Activated naive CD4-positive, alpha-beta T cell treated with anti-CD3 and anti-CD28 coated beads, Interleukin-2, amount 50 U/mL, for 24 hours (primary cell): ENCODE results near the gene SPX.

Experiments used
- H3K27ac Mint-ChIP-seq: one replicate; pipeline ENCODE4 v1.8.0; 2021; ENCODE audit warnings: mild to moderate bottlenecking, mixed read lengths
- H3K27me3 Mint-ChIP-seq: one replicate; pipeline ENCODE4 v1.8.0; 2021; ENCODE audit warnings: mixed read lengths
- H3K36me3 Mint-ChIP-seq: one replicate; pipeline ENCODE4 v1.8.0; 2021; ENCODE audit warnings: mixed read lengths
- H3K4me1 Mint-ChIP-seq: one replicate; pipeline ENCODE4 v1.8.0; 2021; ENCODE audit warnings: mixed read lengths
- H3K4me3 Mint-ChIP-seq: one replicate; pipeline ENCODE4 v1.8.0; 2021; ENCODE audit warnings: mild to moderate bottlenecking, mixed read lengths
- H3K9me3 Mint-ChIP-seq: one replicate; pipeline ENCODE4 v1.8.0; 2021; ENCODE audit warnings: mixed read lengths

SPX gene

GRCh38 chr12:21523148-21523547, 2.9 kb upstream of the SPX start:
- H3K9me3 Mint-ChIP-seq = peaks cover 9% of the 10 kb centered on the region
- H3K36me3 Mint-ChIP-seq = peaks cover 3% of the 10 kb centered on the region
- peaks cover 3% of the 10 kb centered on the region for H3K27me3 Mint-ChIP-seq
- H3K27ac Mint-ChIP-seq = no peak overlapping the region
- H3K4me3 Mint-ChIP-seq = no peak overlapping the region
- peaks cover 7% of the 10 kb centered on the region for H3K4me1 Mint-ChIP-seq

- H3K27me3 Mint-ChIP-seq = peaks cover 19% of the 10 kb centered on the region
- peaks cover 14% of the 10 kb centered on the region for H3K4me1 Mint-ChIP-seq
- H3K4me3 Mint-ChIP-seq = peak overlapping the region; percentile 84
- H3K9me3 Mint-ChIP-seq = peaks cover 9% of the 10 kb centered on the region
- peaks cover 2% of the 10 kb centered on the region for H3K36me3 Mint-ChIP-seq
- H3K27ac Mint-ChIP-seq = no peak overlapping the region
Measured at GRCh38 chr12:21526721-21527345, 737 bp downstream of the SPX start.

GRCh38 chr12:21527451-21528180, 1.5 kb downstream of the SPX start:
- peaks cover 19% of the 10 kb centered on the region for H3K27me3 Mint-ChIP-seq

DNA sequence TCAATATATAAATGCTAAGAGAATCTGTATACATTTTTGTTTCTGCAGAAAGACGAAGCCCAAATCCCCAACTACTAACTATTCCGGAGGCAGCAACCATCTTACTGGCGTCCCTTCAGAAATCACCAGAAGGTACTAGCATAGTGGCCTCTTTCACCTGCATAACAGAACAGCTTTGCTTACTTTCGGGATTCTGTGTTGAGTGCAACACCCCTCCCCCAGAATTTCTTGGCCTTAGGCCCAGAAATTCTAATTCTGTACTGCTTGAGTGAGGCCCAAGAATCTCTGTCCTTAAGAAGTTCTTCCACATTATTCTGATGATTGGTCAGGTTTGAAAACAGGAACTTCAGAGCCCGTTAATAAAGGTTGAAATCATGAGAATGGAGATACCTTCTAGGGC, 2.9 kb downstream of the SPX start:
- Mint-ChIP-seq H3K36me3 (peaks cover 2% of the 10 kb centered on the region), H3K27me3 (peaks cover 19% of the 10 kb centered on the region), H3K4me1 (peaks cover 14% of the 10 kb centered on the region), H3K9me3 (peaks cover 9% of the 10 kb centered on the region), H3K4me3 (peak overlapping the region; percentile 78), H3K27ac (no peak overlapping the region)

More at GRCh38 chr12:21527451-21528180, 1.5 kb downstream of the SPX start:
- Mint-ChIP-seq H3K4me1 (peaks cover 14% of the 10 kb centered on the region), H3K36me3 (peaks cover 2% of the 10 kb centered on the region), H3K9me3 (peaks cover 9% of the 10 kb centered on the region), H3K27ac (no peak overlapping the region), H3K4me3 (peak overlapping the region; percentile 82)

GRCh38 chr12:21529456-21529855, 3.4 kb downstream of the SPX start:
- H3K4me1 Mint-ChIP-seq = peaks cover 14% of the 10 kb centered on the region
- no peak overlapping the region for H3K4me3 Mint-ChIP-seq
- H3K27me3 Mint-ChIP-seq = peaks cover 19% of the 10 kb centered on the region
- H3K36me3 Mint-ChIP-seq = peaks cover 2% of the 10 kb centered on the region
- peaks cover 8% of the 10 kb centered on the region for H3K9me3 Mint-ChIP-seq
- no peak overlapping the region for H3K27ac Mint-ChIP-seq

DNA sequence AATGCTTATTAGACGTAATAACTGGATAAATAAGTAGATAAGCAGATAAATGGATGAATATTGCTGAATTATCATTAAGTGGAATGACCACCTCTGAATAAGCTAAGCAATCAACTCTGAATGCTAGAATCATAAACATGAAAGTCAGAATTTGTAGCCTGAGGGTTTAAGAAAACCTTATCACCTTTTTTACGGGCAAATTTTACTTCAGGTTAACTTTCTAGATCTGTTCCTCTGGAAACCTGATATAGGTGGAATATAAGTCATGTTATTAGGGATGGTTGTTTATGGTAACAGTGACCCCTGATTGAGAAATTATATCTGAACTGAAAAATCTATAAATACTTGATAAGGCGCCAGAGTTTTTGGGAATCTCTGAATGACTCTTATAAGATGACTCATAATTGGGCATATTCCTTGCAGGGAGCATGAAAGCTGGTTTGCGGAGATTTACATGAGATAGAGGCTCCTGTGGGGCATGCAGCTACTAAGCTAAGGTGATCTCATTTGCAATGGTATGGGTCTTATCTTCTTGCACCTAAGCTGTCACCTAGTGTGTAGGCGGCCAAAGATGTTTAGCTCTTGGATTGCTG, 12.1 kb downstream of the SPX start:
- Mint-ChIP-seq H3K27me3 (no peaks in the 10 kb centered on the region), H3K27ac (no peak overlapping the region), H3K9me3 (no peaks in the 10 kb centered on the region), H3K4me3 (no peak overlapping the region), H3K36me3 (no peaks in the 10 kb centered on the region), H3K4me1 (no peaks in the 10 kb centered on the region)

DNA sequence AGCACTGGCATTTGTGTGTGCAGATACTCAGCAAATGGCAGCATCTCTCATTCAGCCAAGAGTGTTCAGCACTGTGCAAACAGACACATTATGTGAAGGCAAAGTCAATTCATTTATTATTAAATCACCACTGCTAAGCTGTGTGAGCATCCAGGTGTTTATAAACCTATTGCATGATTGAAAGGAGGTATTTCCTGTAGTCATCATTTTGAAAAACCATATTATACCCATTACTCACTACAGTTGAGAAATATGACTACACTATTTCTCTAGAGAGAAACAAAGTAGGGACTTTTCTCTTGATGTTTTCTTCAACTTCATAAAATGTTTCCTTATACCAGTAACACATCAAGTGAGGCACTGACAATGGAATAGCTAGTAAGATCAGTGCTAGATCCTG, 13.7 kb downstream of the SPX start:
- no peak overlapping the region for H3K27ac Mint-ChIP-seq
- H3K9me3 Mint-ChIP-seq = no peaks in the 10 kb centered on the region
- no peaks in the 10 kb centered on the region for H3K27me3 Mint-ChIP-seq
- H3K4me3 Mint-ChIP-seq = no peak overlapping the region
- peaks cover 2% of the 10 kb centered on the region for H3K36me3 Mint-ChIP-seq
- no peaks in the 10 kb centered on the region for H3K4me1 Mint-ChIP-seq

GRCh38 chr12:21541773-21542172, 15.7 kb downstream of the SPX start:
- Mint-ChIP-seq H3K4me1 (no peaks in the 10 kb centered on the region), H3K9me3 (no peaks in the 10 kb centered on the region), H3K36me3 (peaks cover 2% of the 10 kb centered on the region)

DNA sequence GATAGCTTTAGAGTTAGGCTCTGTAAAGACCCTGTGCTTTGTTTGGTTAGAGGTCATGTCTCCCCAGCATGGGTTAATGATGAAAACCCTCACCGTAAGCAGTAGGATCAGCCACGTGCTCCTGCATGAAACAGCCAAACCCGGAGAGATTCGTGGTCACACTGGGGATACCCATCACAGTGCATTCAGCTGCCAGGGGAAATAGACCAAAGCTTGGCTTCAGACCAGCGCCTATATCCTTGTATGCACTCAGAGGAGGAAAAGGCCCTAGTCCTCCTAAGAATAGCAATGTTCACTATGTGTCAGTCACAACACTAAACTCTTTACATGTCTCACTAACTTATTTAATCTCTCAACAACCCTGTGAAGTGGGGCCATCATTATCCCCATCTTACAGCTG, 16.3 kb downstream of the SPX start:
- no peak overlapping the region for H3K27ac Mint-ChIP-seq
- peaks cover under 1% of the 10 kb centered on the region for H3K4me1 Mint-ChIP-seq
- no peaks in the 10 kb centered on the region for H3K27me3 Mint-ChIP-seq
- H3K4me3 Mint-ChIP-seq = no peak overlapping the region
- peaks cover 2% of the 10 kb centered on the region for H3K36me3 Mint-ChIP-seq
- H3K9me3 Mint-ChIP-seq = no peaks in the 10 kb centered on the region

More at GRCh38 chr12:21541773-21542172, 15.7 kb downstream of the SPX start:
- H3K27ac Mint-ChIP-seq = no peak overlapping the region
- H3K4me3 Mint-ChIP-seq = no peak overlapping the region
- no peaks in the 10 kb centered on the region for H3K27me3 Mint-ChIP-seq

DNA sequence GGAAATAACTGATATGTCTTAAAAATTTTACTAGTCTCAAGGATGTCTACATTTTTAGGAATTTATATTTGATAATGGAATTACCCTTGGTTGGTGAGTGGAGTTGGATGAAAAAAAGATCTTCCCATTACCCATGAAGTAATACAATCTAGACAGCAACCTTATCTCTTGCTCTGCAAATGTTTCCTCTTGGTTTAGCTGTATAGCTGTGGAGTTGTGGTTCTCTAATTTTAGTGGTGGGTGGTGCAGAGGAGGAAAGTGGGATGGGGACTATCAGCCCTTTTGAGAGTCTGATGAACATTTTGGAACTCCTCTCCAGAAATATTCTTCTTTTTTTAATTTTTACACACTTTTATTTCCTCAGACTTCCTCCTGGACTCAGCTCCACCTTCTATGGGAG, 17.1 kb downstream of the SPX start:
- Mint-ChIP-seq H3K27me3 (no peaks in the 10 kb centered on the region), H3K4me1 (peaks cover 4% of the 10 kb centered on the region), H3K36me3 (peaks cover 2% of the 10 kb centered on the region), H3K4me3 (no peak overlapping the region), H3K27ac (no peak overlapping the region), H3K9me3 (no peaks in the 10 kb centered on the region)

- peaks cover 2% of the 10 kb centered on the region for H3K36me3 Mint-ChIP-seq
- H3K27ac Mint-ChIP-seq = no peak overlapping the region
- H3K9me3 Mint-ChIP-seq = no peaks in the 10 kb centered on the region
- peaks cover 4% of the 10 kb centered on the region for H3K4me1 Mint-ChIP-seq
- H3K4me3 Mint-ChIP-seq = no peak overlapping the region
- H3K27me3 Mint-ChIP-seq = no peaks in the 10 kb centered on the region
Measured at GRCh38 chr12:21545557-21545956, 19.5 kb downstream of the SPX start.

GRCh38 chr12:21546716-21547115, 20.6 kb downstream of the SPX start:
- Mint-ChIP-seq H3K36me3 (peaks cover 2% of the 10 kb centered on the region), H3K4me3 (no peak overlapping the region), H3K27ac (no peak overlapping the region), H3K27me3 (no peaks in the 10 kb centered on the region), H3K9me3 (no peaks in the 10 kb centered on the region), H3K4me1 (peaks cover 4% of the 10 kb centered on the region)

DNA sequence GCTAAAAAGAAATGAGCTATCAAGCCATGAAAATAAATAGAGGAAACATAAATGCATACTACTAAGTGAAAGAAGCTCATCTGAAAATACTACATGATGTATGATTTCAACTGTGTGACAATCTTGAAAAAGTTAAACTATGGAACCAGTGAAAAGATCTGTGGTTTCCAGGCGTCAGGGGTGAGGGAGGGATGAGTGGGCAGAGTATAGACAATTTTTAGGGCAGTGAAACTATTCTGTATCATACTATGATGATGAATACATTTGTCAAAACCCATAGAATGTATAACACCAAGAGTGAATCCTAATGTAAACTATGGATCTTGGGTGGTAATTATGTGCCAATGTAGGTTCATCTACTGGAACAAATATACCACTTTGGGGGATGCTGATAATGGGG, 21.3 kb downstream of the SPX start:
- H3K27me3 Mint-ChIP-seq = no peaks in the 10 kb centered on the region
- H3K27ac Mint-ChIP-seq = no peak overlapping the region
- peaks cover 2% of the 10 kb centered on the region for H3K36me3 Mint-ChIP-seq
- peaks cover 4% of the 10 kb centered on the region for H3K4me1 Mint-ChIP-seq
- H3K4me3 Mint-ChIP-seq = no peak overlapping the region
- no peaks in the 10 kb centered on the region for H3K9me3 Mint-ChIP-seq

DNA sequence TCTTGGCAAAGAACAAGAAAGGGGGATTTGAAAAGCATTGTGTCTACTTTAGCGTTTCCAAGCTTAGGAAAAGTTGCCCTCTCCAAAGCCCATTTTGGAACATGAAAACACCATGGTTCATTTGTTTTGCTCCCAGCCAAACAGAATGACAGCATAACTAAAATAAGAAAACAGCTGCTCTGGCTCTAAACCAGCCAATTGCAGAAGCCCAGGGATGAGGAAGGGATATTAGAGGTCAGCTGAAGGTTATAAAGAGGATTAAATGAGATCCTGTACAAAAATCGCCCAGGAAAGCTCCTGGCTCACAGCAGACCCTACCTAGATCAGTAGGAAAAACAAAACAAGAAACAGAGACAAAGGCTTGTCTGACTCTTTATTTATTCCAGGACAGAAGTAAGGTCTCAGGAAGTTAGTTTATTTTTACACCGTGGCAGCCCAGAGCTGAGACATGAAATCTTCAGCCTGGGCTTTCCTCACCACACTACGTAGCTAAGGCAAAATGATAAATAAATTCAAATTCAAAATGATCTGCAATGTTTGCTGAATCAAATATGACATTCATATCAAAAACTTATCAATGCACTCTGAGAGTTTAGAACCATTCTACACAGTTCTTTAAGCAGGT, 25.9 kb downstream of the SPX start:
- Mint-ChIP-seq H3K4me3 (no peak overlapping the region), H3K27ac (no peak overlapping the region), H3K4me1 (peaks cover 4% of the 10 kb centered on the region), H3K27me3 (no peaks in the 10 kb centered on the region), H3K9me3 (no peaks in the 10 kb centered on the region), H3K36me3 (no peaks in the 10 kb centered on the region)

- H3K4me1 Mint-ChIP-seq = no peaks in the 10 kb centered on the region
- no peaks in the 10 kb centered on the region for H3K36me3 Mint-ChIP-seq
- no peaks in the 10 kb centered on the region for H3K9me3 Mint-ChIP-seq
- no peak overlapping the region for H3K27ac Mint-ChIP-seq
- no peak overlapping the region for H3K4me3 Mint-ChIP-seq
- no peaks in the 10 kb centered on the region for H3K27me3 Mint-ChIP-seq
Measured at GRCh38 chr12:21552635-21553328, 26.7 kb downstream of the SPX start.
